ENCODE results near the gene SNRNP200. TPM values are rescaled to one million over a fixed set of nuclear protein-coding genes. Genes with fewer than 3 reads are reported as not detected.
"Not testable (repeated sequence)": the region's sequence is repeated elsewhere in the genome, so short reads cannot be mapped to it uniquely, and the experiment has no call there.

Gene SNRNP200
- polyA plus RNA-seq, 3 donors = 187 to 206 (median 203) TPM

GRCh38 chr2:96287273-96287856 lies 18.0 kb downstream of the SNRNP200 start:
- no peak for DNase-seq

- DNase-seq = no peak
These were observed 28.4 kb downstream of the SNRNP200 start for GRCh38 chr2:96276787-96277499.

- DNase-seq = no peak
These were observed 30.8 kb downstream of the SNRNP200 start for GRCh38 chr2:96274355-96275056.

GRCh38 chr2:96273763-96274162 lies 31.6 kb downstream of the SNRNP200 start:
- no peak for DNase-seq

- DNase-seq = no peak
These were observed 33.4 kb downstream of the SNRNP200 start for GRCh38 chr2:96271995-96272394.

GRCh38 chr2:96267159-96267971 lies 38.0 kb downstream of the SNRNP200 start:
- DNase-seq = no peak

- peak; percentile 98 for DNase-seq
These were observed 39.3 kb downstream of the SNRNP200 start, which contains the start of the genes CIAO1 and TMEM127 for GRCh38 chr2:96265840-96266679. TSS of gene CIAO1 (plus strand) at chr2:96266225. CDS start at chr2:96266351, 126 bp downstream. TSS of gene TMEM127 (minus strand) at chr2:96265997. CDS start at chr2:96265381, 616 bp downstream.

- peak; percentile 33 for DNase-seq
These were observed 40.0 kb downstream of the SNRNP200 start for GRCh38 chr2:96265349-96265839.

- DNase-seq = peak; percentile 56
These were observed 40.5 kb downstream of the SNRNP200 start for GRCh38 chr2:96264656-96265348.

- no peak for DNase-seq
These were observed 41.3 kb downstream of the SNRNP200 start for GRCh38 chr2:96264086-96264485.

- DNase-seq = no peak
These were observed 43.0 kb downstream of the SNRNP200 start for GRCh38 chr2:96262306-96262705.

GRCh38 chr2:96261328-96262003 lies 43.9 kb downstream of the SNRNP200 start:
- no peak for DNase-seq

GRCh38 chr2:96260387-96261260 lies 44.7 kb downstream of the SNRNP200 start:
- peak; percentile 72 for DNase-seq

- DNase-seq = no peak
These were observed 45.8 kb downstream of the SNRNP200 start for GRCh38 chr2:96259497-96259921.

- DNase-seq = no peak
These were observed 47.0 kb downstream of the SNRNP200 start for GRCh38 chr2:96258166-96259022.

- not testable (repeated sequence) for DNase-seq
These were observed 47.6 kb downstream of the SNRNP200 start for GRCh38 chr2:96257744-96258143.

GRCh38 chr2:96256611-96257113 lies 48.7 kb downstream of the SNRNP200 start:
- DNase-seq = no peak
